ENCODE data around the gene FAM111B. TPM values are rescaled to one million over a fixed set of nuclear protein-coding genes. Genes with fewer than 3 reads are reported as not detected.
"Not testable (repeated sequence)": the region's sequence is repeated elsewhere in the genome, so short reads cannot be mapped to it uniquely, and the experiment has no call there.

Gene FAM111B, protein sequence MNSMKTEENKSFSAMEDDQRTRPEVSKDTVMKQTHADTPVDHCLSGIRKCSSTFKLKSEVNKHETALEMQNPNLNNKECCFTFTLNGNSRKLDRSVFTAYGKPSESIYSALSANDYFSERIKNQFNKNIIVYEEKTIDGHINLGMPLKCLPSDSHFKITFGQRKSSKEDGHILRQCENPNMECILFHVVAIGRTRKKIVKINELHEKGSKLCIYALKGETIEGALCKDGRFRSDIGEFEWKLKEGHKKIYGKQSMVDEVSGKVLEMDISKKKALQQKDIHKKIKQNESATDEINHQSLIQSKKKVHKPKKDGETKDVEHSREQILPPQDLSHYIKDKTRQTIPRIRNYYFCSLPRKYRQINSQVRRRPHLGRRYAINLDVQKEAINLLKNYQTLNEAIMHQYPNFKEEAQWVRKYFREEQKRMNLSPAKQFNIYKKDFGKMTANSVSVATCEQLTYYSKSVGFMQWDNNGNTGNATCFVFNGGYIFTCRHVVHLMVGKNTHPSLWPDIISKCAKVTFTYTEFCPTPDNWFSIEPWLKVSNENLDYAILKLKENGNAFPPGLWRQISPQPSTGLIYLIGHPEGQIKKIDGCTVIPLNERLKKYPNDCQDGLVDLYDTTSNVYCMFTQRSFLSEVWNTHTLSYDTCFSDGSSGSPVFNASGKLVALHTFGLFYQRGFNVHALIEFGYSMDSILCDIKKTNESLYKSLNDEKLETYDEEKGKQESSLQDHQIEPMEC
- 1.0 TPM for total RNA-seq

DNA sequence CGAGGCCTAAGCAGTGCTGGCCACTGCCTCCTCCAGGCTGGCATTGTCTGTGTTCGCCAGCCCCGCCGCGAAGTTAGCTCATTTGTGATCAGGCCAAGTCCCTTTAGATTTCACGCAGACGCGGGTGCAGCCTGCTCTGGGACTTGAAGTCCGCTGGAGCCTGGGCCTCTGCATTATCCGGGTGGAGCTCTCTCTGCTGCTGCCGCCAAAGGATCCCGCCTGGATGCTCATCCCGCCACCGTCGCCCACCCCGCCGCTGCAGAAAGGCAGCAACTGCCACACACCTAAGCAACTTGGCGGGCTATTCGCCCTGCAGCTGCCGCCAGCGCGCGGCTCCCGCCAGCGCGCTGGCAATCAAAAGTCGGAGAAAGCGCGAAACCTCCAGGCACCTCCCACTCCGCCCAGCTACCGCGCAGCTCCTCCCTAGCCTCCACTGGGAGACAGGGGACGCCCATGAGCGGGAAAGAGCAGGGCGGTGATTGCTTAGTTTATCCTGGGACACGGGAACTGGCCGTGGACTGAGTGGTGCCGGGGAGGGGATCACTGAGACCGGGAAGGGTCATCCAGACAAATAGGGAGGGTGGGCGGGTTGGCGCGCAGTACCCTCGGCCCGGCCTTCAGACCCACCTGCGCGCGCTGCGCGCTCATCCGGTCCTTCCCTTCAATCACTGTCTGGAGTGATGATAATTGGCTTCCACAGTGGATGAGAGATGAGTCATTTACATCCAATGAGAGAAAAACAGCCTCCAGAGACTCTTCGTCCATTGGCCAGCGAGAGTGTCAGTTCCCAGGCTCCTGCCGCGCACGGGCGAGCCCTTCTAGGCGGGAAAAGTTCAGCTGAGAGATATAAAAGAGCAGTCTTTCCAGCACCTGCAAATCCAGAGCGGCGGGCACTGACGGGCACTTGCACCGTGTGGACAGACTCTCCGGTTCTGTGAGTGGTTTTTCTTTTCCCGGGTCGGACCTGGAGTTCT lies at the start of gene FAM111B:
FAM111B (plus strand) TSS at position 875 of the 974 bp plus-strand sequence. CDS start 2,389 bp downstream, outside the sequence.
- peak; percentile 83 for DNase-seq (ENCODE audit: low spot score)

- DNase-seq (ENCODE audit: low spot score): peak; percentile 78
Measured at GRCh38 chr11:59058120-59059033, 48.7 kb upstream of the FAM111B start.

DNA sequence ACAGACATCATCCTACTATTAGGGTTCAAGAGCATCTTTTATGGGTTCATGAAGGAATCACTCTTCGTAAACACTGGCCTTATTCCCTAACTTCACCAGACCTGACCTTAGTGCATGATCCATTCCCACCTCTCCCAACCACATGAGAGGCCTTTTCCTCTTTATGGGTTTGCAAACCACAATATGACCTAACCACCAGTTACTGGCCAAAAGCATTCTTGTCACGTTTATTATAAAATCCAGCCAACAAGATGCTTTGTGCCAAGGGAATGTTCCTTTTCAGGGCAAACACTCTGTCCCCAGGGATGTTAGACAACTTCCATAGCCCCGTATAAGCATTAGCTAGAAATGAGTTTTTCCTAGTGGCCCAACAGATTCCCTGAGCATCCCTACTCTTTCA lies 46.9 kb upstream of the FAM111B start:
- not testable (repeated sequence) for DNase-seq (ENCODE audit: low spot score)

- DNase-seq (ENCODE audit: low spot score): no peak
Measured at GRCh38 chr11:59062602-59063529, 44.2 kb upstream of the FAM111B start.

DNA sequence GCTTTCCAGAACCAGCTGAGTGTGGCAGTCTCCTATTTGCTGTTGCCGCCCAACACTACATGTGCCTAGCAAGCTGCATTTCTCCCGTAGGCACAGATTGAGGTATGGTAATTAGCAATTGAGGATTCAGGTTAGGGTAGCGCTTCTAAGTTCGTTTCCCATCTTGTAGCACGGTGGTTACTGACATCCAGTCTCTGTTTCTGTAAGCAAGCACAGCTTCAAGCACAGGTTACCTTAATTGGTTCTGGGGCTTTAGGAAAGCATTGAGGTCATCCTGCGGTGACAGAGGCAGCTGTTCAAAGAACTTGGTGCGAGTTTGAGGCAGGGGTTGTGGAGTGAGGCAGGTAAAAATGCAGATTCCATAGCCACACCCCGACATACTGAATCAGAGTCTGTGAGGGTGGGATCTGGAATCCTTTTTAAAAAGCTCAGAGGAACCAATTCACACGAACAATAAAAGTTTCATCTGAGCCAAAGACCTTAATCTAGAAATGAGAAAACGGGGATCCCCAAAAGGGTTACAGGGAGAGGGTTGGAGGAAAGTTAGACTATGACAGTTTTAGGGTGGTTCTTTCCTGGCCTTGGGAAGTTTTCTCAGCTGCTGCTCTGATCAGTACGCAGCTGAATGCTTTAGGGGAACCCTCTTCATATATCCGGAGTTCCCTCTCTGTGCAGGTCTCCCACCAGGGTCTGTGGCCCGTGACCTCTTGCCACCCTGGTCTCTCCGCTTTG lies 42.9 kb upstream of the FAM111B start:
- not testable (repeated sequence) for DNase-seq (ENCODE audit: low spot score)

- no peak for DNase-seq (ENCODE audit: low spot score)
Measured at GRCh38 chr11:59069087-59069486, 38.0 kb upstream of the FAM111B start.

GRCh38 chr11:59076876-59077571 lies 30.0 kb upstream of the FAM111B start:
- DNase-seq (ENCODE audit: low spot score): no peak

- DNase-seq (ENCODE audit: low spot score): no peak
Measured at GRCh38 chr11:59078435-59078834, 28.6 kb upstream of the FAM111B start.

DNA sequence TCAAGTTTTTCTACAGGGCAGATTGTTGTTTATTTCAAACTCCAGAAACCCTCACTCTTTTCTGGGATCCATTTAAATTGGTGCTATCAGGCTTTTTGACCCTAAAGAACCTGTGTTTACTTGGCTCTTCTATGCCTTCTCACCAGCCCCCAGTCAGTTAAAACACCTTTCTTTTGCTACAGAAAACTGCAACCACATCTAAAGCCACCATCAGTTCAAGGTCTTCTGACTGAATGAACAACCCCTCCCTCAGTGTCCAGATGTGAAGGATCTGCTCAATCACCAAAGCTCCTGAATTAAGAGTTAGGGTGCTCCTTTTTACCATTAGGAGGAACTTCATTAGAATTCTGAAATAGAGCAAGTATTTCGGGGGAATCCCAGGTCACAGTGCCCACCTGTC lies 28.0 kb upstream of the FAM111B start:
- no peak for DNase-seq (ENCODE audit: low spot score)

- not testable (repeated sequence) for DNase-seq (ENCODE audit: low spot score)
Measured at GRCh38 chr11:59080421-59080820, 26.6 kb upstream of the FAM111B start.

GRCh38 chr11:59081430-59082020 lies 25.5 kb upstream of the FAM111B start:
- DNase-seq (ENCODE audit: low spot score): not testable (repeated sequence)

GRCh38 chr11:59086007-59086406 lies 21.0 kb upstream of the FAM111B start, which contains the start of gene GLYATL1B:
GLYATL1B (plus strand) TSS chr11:59086307; CDS start chr11:59086307, 0 bp downstream.
- DNase-seq (ENCODE audit: low spot score): not testable (repeated sequence)

DNA sequence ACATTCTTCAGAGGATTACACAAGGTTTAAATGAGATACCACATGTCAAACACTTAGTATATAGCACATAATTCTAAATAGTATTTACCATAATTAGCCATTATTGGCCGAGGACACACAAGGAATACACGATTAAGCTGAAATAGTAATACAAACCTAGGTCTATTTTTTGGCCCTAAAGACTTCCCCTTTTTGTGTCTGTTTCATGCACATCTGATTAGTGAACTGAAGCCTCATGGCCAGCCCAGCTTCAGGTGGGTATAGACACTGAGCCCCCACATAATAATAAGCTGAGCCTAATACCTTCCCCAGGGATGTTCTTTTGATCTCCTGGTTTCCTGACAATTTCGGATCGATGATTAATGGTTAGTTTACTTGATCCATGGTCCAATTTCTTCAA lies 18.9 kb upstream of the FAM111B start:
- DNase-seq (ENCODE audit: low spot score): no peak

DNA sequence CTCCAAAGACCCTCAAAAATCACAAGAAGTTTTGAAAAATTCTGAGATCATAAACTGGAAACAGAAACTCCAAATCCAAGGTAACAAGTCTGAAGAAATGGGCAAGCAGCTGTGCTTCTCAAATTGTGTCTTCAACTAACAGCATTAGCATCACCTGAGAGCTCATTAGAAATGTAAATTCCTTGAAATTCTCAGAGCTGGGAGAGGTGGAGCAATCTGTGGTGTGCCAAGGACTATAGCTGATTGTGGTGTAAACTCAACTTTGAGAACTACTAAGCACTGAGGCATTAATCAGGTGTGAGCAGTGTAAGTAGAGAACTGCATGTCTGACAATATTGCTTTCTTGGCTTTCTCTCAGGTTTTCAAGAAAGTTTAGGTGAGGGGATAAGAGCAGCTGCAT lies 13.5 kb upstream of the FAM111B start:
- not testable (repeated sequence) for DNase-seq (ENCODE audit: low spot score)

DNA sequence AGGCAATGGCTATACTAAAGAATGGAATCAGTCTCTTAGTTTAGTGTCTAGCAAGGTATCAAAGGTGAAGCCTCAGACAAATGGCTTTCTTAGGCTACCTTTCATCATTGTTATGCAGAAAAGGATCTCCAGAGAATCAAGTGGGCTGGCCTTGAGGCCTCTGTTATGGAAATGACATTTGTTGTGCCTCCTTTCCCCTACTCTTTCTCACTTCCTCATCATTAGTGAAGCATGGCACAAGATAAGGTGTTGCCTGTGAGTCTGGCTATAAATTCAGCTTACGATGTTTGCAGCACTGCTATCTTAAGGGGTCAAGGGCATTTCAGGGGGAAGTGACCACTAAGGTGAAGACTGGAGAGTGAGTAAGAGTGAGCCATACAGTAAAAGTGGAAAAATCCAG lies 11.8 kb upstream of the FAM111B start:
- DNase-seq (ENCODE audit: low spot score): not testable (repeated sequence)

- DNase-seq (ENCODE audit: low spot score): not testable (repeated sequence)
Measured at GRCh38 chr11:59095972-59096575, 11.0 kb upstream of the FAM111B start.

DNA sequence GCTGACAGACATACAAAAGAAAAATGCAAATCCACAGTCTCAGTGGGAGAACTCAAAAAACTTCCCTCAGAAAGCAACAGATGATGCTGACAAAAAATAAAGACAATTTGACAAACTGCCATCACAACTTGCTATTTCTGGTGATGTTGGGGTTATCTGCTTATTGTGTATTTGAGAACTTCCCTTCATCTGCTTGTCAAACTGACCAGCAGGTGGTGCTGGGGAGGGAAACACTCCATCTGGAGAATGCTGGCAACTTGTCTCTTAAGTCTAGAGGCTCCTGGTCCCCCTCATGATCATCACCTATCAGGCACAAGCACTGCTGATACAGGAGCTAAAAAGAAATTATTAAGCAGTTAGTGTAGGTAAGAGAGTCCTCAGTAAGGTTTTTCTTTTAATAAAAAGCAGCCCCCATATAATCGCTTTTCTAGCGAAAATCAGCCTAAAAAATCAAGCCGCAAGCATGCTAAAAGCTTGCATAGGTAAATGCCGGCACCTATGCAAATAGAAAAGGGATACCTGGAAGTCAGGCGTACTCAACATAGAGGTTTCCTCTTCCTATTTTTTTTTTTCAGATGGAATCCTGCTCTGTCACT lies 9.8 kb upstream of the FAM111B start:
- peak; percentile 58 for DNase-seq (ENCODE audit: low spot score)
